Aortic smooth muscle cell (primary cell): Measurements from ENCODE around the gene COL2A1. TPM values are rescaled to one million over a fixed set of nuclear protein-coding genes. Genes with fewer than 3 reads are reported as not detected.

Source experiments
- total RNA-seq: library from RNA; depleted of rRNA; stranded (reverse); fragments of >200 nt; gene quantifications from 2 replicates; pipeline ENCODE4 v1.2.3, GENCODE V29; 2014

Gene COL2A1
- total RNA-seq: not detected in 2 replicates

DNA sequence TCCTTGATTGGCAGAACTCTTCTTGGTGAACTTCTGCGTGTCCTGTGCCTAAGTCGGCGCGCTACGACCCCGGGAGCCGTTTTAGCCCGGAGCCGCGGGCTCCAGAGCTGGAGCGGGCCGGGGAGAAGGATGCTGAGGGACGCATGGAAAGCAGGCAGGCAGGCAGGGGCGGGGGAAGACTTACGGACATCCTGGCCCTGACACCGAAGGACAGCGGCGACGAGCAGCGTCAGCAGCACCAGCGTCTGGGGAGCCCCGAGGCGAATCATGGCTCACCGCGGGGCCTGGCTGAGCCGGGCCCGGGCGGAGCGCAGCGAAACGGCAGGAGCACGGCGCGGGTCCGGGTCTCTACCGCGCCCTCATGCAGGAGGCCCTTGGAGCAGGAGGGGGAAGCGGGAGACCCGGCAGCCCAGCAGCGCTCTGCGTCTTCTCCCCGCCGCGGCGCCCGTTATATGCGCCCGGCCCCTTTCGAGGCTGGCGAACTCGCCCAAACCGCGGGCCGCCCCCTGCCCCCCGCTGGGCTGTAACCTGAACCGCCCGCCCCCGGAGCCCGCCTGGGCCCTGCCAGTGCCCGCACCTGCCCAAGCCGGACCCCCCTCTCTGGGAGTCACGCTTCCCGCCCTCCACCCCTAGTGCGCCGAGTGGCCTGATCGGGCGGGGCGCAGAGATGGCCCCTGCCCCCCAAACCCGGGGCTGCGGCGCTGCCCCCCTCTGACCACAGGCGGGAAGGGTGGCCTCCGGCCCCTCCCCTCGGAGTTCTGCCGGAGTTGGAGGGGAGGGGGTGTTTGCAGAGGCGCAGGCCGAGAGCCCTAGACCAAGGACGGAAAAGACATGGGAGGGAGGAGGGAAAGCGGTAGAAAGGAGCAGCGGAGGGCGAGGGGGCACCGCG is at the start of gene COL2A1:
TSS of gene COL2A1 (minus strand) at position 424 of the 889 bp plus-strand sequence. CDS start at position 269, 155 bp downstream.

DNA sequence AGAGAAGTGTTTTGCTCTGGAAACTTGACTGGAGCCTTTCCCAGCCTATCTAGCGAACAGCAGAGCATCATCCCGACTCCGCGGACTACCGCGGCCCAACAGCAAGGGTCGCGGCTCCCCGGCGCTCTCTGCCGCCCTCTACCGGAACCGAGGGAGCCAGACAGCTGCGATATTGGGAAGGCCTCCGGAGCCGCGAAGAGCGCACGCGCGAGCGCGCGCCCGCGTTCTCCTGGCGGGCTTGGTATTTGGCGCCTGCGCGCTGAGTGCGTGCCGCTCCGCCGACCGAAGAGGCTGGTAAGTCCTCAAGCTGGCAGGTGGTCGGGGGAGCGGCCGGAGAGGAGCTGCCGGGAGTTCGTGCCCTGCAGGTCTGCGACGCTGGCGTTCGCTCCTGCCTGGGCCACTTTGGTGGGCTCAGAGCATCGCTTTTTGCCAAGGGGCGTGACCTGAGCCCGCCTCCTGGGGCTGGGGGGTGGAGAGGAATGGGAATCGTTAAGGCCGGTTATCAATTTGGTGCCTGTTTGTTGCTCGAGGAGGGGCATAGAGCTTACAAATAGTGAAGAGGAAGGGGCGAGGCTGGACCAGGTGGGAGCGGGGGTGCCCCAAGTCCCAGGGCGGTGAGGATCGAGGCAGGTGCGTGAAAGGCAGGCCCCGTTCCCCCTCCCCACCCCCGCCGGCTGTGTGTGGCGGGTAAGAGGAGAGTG is 40.8 kb downstream of the COL2A1 start, which contains the start of gene TMEM106C:
TSS of gene TMEM106C (plus strand) at position 257 of the 701 bp plus-strand sequence. CDS start 641 bp downstream, outside the sequence.

Other genes with a start within 250 kb of the COL2A1 start
- 5.7 and 7.9 TPM in 2 replicates for gene RAPGEF3, start 245.6 kb downstream of the COL2A1 start, total RNA-seq
- 25.6 and 27.1 TPM in 2 replicates for gene SLC48A1, start 231.2 kb downstream of the COL2A1 start, total RNA-seq
- 25.0 and 39.1 TPM in 2 replicates for gene HDAC7, start 184.6 kb downstream of the COL2A1 start, total RNA-seq
- gene VDR, start 99.5 kb downstream of the COL2A1 start, total RNA-seq: 3.6 and 6.1 TPM in 2 replicates
- 103 and 112 TPM in 2 replicates for gene TMEM106C, start 40.9 kb downstream of the COL2A1 start, total RNA-seq
- gene SENP1, start 101.6 kb upstream of the COL2A1 start, total RNA-seq: 11.8 and 16.9 TPM in 2 replicates
- gene PFKM, start 114.9 kb upstream of the COL2A1 start, total RNA-seq: 71.5 and 74.9 TPM in 2 replicates
- gene ASB8, start 153.0 kb upstream of the COL2A1 start, total RNA-seq: 15.3 and 20.6 TPM in 2 replicates
- gene CCDC184, start 179.2 kb upstream of the COL2A1 start, total RNA-seq: 0.19 and 0.53 TPM in 2 replicates
- not detected in 2 replicates for gene OR10AD1, start 198.8 kb upstream of the COL2A1 start, total RNA-seq